HepG2 (cell line): ENCODE data around the gene CALML6. TPM values are rescaled to one million over a fixed set of nuclear protein-coding genes. Genes with fewer than 3 reads are reported as not detected.

Experiments used
- CTCF ChIP-seq: sonication (generic); formaldehyde crosslinking; IDR thresholded peaks from 2 replicates; pipeline ENCODE4 v1.5.0; 2020; ENCODE audit warnings: mild to moderate bottlenecking, missing genetic modification reagents, moderate library complexity
- DRAP1 ChIP-seq: IDR thresholded peaks from 2 replicates; pipeline ENCODE4 v1.6.1; 2016; ENCODE audit warnings: missing genetic modification reagents, missing compliant biosample characterization
- PATZ1 ChIP-seq: sonication (generic); formaldehyde crosslinking; IDR thresholded peaks from 2 replicates; pipeline ENCODE4 v1.4.0; 2020; ENCODE audit warnings: missing genetic modification reagents
- PITX1 ChIP-seq: sonication (generic); formaldehyde crosslinking; IDR thresholded peaks from 2 replicates; pipeline ENCODE4 v1.5.1; 2020; ENCODE audit warnings: mild to moderate bottlenecking, missing genetic modification reagents
- RFXAP ChIP-seq: sonication (generic); formaldehyde crosslinking; IDR thresholded peaks from 2 replicates; pipeline ENCODE4 v1.4.0; 2020; ENCODE audit warnings: missing genetic modification reagents, borderline replicate concordance
- ZBTB10 ChIP-seq: sonication (generic); formaldehyde crosslinking; IDR thresholded peaks from 2 replicates; pipeline ENCODE4 v1.4.0; 2020; ENCODE audit warnings: missing genetic modification reagents, borderline replicate concordance
- ZBTB43 ChIP-seq: sonication (generic); formaldehyde crosslinking; conservative IDR thresholded peaks from 2 replicates; pipeline ENCODE4 v1.4.0; 2020; ENCODE audit warnings: missing genetic modification reagents
- ZNF263 ChIP-seq: sonication (generic); formaldehyde crosslinking; IDR thresholded peaks from 2 replicates; pipeline ENCODE4 v1.4.0; 2020; ENCODE audit warnings: missing genetic modification reagents
- ZNF281 ChIP-seq: sonication (generic); formaldehyde crosslinking; IDR thresholded peaks from 2 replicates; pipeline ENCODE4 v1.4.0; 2020; ENCODE audit warnings: missing genetic modification reagents, borderline replicate concordance
- ZNF451 ChIP-seq: sonication (generic); formaldehyde crosslinking; IDR thresholded peaks from 2 replicates; pipeline ENCODE4 v1.5.0; 2020; ENCODE audit warnings: mild to moderate bottlenecking, missing genetic modification reagents
- ZNF543 ChIP-seq: sonication (generic); formaldehyde crosslinking; IDR thresholded peaks from 2 replicates; pipeline ENCODE4 v1.4.0; 2020; ENCODE audit warnings: mild to moderate bottlenecking, missing genetic modification reagents
- ZNF558 ChIP-seq: sonication (generic); formaldehyde crosslinking; IDR thresholded peaks from 2 replicates; pipeline ENCODE4 v1.9.0; 2022; ENCODE audit warnings: mild to moderate bottlenecking, missing genetic modification reagents, borderline replicate concordance
- ZNF616 ChIP-seq: sonication (generic); formaldehyde crosslinking; IDR thresholded peaks from 2 replicates; pipeline ENCODE4 v1.5.0; 2020; ENCODE audit warnings: low read depth, mild to moderate bottlenecking, missing genetic modification reagents
- ZNF788 ChIP-seq: sonication (generic); formaldehyde crosslinking; IDR thresholded peaks from 2 replicates; pipeline ENCODE4 v1.5.0; 2020; ENCODE audit warnings: mild to moderate bottlenecking, missing genetic modification reagents, borderline replicate concordance
- ZNF792 ChIP-seq: IDR thresholded peaks from 2 replicates; pipeline ENCODE4 v1.6.1; 2016
- ZNF883 ChIP-seq: sonication (generic); formaldehyde crosslinking; IDR thresholded peaks from 2 replicates; pipeline ENCODE4 v1.5.1; 2020; ENCODE audit warnings: mild to moderate bottlenecking, missing genetic modification reagents; ENCODE audit errors: not compliant biosample characterization
- polyA plus RNA-seq, 8 experiments: library from polyadenylated mRNA; depleted of rRNA in 3 of 8; stranded (reverse) in 7 of 8; unstranded in 1 of 8; fragments of >200 nt; fragmentation: Illumina TruSeq in 4 of 8; extraction: Trizol in 4 of 8; gene quantifications; 2 replicates each; pipeline versions ENCODE4 v1.2.1 to v1.2.3, GENCODE V29; 2011 to 2016; ENCODE audit warnings: low read depth in 4 of 8, missing spikeins in 1 of 8, mixed read lengths in 1 of 8; ENCODE audit not compliant: insufficient read depth in 1 of 8
- total RNA-seq, 5 experiments: library from RNA; depleted of rRNA; stranded (reverse); fragments of >200 nt; fragmentation: Illumina TruSeq; extraction: Trizol; gene quantifications; 2 replicates each; pipeline ENCODE4 v1.2.3, GENCODE V29; 2016; ENCODE audit warnings: low read depth in 1 of 5

CALML6 gene
- total and polyA plus RNA-seq, 2 of the 13 experiments (the other 11 are each of a cell fraction or from before 2014, with no cell fraction given): 0.11 to 0.12 TPM

- TF ChIP-seq RFXAP (no peak), ZNF281 (CRISPR knock-in tag) (peak; percentile 7; the same call in 1 of the 2 replicates), ZNF788 (peak; percentile 49; the same call in 1 of the 2 replicates), ZBTB10 (CRISPR knock-in tag) (peak; percentile 70; the same call in 1 of the 2 replicates), CTCF (peak; percentile 33), PATZ1 (peak; percentile 65), ZNF883 (CRISPR knock-in tag) (peak; percentile 43), DRAP1 (CRISPR knock-in tag) (peak; percentile 70), ZBTB43 (CRISPR knock-in tag) (0 out of 2 replicates have a peak, but pooled peaks have one; percentile 40), ZNF558 (CRISPR knock-in tag) (no peak), ZNF616 (CRISPR knock-in tag) (0 out of 2 replicates have a peak, but pooled peaks have one; percentile 25), ZNF263 (peak; percentile 50; the same call in 1 of the 2 replicates), PITX1 (CRISPR knock-in tag) (peak; percentile 44; the same call in 1 of the 2 replicates), ZNF543 (CRISPR knock-in tag) (peak; percentile 55; the same call in 1 of the 2 replicates), ZNF451 (peak; percentile 54; the same call in 1 of the 2 replicates), ZNF792 (CRISPR knock-in tag) (peak; percentile 44; the same call in 1 of the 2 replicates)
Measured at GRCh38 chr1:1922956-1923833, 8.1 kb downstream of the CALML6 start (continued).
